Nephron progenitor cell (in vitro differentiated cells): ENCODE data around the gene CCNY.

ENCODE experiments used
- DNase-seq: peaks from one replicate; pipeline ENCODE4 v3.0.0; 2021
- H3K27ac Mint-ChIP-seq: 2 replicates; pipeline ENCODE4 v1.8.0; 2021; ENCODE audit warnings: mild to moderate bottlenecking, moderate library complexity, mixed read lengths
- H3K27me3 Mint-ChIP-seq: 2 replicates; pipeline ENCODE4 v1.8.0; 2021; ENCODE audit warnings: mild to moderate bottlenecking, low read depth, mixed read lengths; ENCODE audit not compliant: poor library complexity
- H3K36me3 Mint-ChIP-seq: 2 replicates; pipeline ENCODE4 v1.8.0; 2021; ENCODE audit warnings: low read depth, mixed read lengths
- H3K4me1 Mint-ChIP-seq: 2 replicates; pipeline ENCODE4 v1.8.0; 2021; ENCODE audit warnings: mixed read lengths
- H3K4me3 Mint-ChIP-seq: 2 replicates; pipeline ENCODE4 v1.8.0; 2021; ENCODE audit warnings: mild to moderate bottlenecking, moderate library complexity, mixed read lengths
- H3K9me3 Mint-ChIP-seq: 2 replicates; pipeline ENCODE4 v1.8.0; 2021; ENCODE audit warnings: mild to moderate bottlenecking, moderate library complexity, mixed read lengths
- CTCF ChIP-seq: fragments of 200-600 bp; sonication (generic); IDR thresholded peaks from 2 replicates; pipeline ENCODE4 v1.5.0; 2021; ENCODE audit warnings: antibody characterized with exemption

Gene CCNY

GRCh38 chr10:35318551-35318950, 17.8 kb upstream of the CCNY start:
- H3K4me1 Mint-ChIP-seq, result no peaks in the 10 kb centered on the region
- DNase-seq, result no peak
- peaks cover 84% of the 10 kb centered on the region for H3K36me3 Mint-ChIP-seq
- no peaks in the 10 kb centered on the region for H3K27me3 Mint-ChIP-seq
- H3K9me3 Mint-ChIP-seq, result peaks cover 25% of the 10 kb centered on the region
- no peak overlapping the region for H3K27ac Mint-ChIP-seq
- no peak overlapping the region for H3K4me3 Mint-ChIP-seq
- no peak for TF ChIP-seq CTCF

GRCh38 chr10:35320341-35320740, 16.0 kb upstream of the CCNY start:
- no peak overlapping the region for H3K4me3 Mint-ChIP-seq
- TF ChIP-seq CTCF, result no peak
- DNase-seq, result no peak
- peaks cover 75% of the 10 kb centered on the region for H3K36me3 Mint-ChIP-seq
- H3K4me1 Mint-ChIP-seq, result no peaks in the 10 kb centered on the region
- no peaks in the 10 kb centered on the region for H3K27me3 Mint-ChIP-seq
- no peak overlapping the region for H3K27ac Mint-ChIP-seq
- H3K9me3 Mint-ChIP-seq, result peaks cover 17% of the 10 kb centered on the region

GRCh38 chr10:35322636-35323035, 13.7 kb upstream of the CCNY start:
- H3K36me3 Mint-ChIP-seq, result peaks cover 59% of the 10 kb centered on the region
- DNase-seq, result no peak
- TF ChIP-seq CTCF, result no peak
- H3K4me3 Mint-ChIP-seq, result no peak overlapping the region
- H3K27ac Mint-ChIP-seq, result no peak overlapping the region
- H3K27me3 Mint-ChIP-seq, result no peaks in the 10 kb centered on the region
- H3K4me1 Mint-ChIP-seq, result no peaks in the 10 kb centered on the region
- peaks cover 12% of the 10 kb centered on the region for H3K9me3 Mint-ChIP-seq

DNA sequence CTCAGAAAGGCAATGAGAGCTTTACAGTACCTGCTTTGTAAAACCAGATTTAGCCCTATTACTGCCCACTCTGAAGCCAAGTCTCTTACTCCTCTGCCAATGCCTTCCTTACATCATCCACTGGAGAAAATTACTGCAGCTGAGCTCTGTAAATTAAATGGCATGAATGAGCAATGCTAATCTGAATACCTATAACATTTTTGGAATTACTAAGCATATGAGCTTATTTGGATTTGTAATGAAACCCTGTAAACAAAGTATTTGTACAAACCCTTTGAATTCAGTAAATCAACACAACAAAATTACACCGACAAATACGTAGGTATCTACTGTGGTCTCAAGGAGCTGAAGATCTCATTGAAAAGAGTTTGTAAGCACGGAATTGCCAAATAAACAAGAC, 12.1 kb upstream of the CCNY start:
- no peak for TF ChIP-seq CTCF
- Mint-ChIP-seq H3K27me3 (no peaks in the 10 kb centered on the region), H3K4me1 (peaks cover 6% of the 10 kb centered on the region), H3K4me3 (no peak overlapping the region), H3K36me3 (peaks cover 48% of the 10 kb centered on the region), H3K9me3 (peaks cover 12% of the 10 kb centered on the region), H3K27ac (peak overlapping the region; percentile 64)
- no peak for DNase-seq

GRCh38 chr10:35326466-35327235, 9.7 kb upstream of the CCNY start:
- H3K4me3 Mint-ChIP-seq, result no peak overlapping the region
- H3K27ac Mint-ChIP-seq, result no peak overlapping the region
- peaks cover 12% of the 10 kb centered on the region for H3K9me3 Mint-ChIP-seq
- peaks cover 4% of the 10 kb centered on the region for H3K27me3 Mint-ChIP-seq
- no peak for DNase-seq
- H3K4me1 Mint-ChIP-seq, result peaks cover 27% of the 10 kb centered on the region
- TF ChIP-seq CTCF, result no peak
- peaks cover 31% of the 10 kb centered on the region for H3K36me3 Mint-ChIP-seq

DNA sequence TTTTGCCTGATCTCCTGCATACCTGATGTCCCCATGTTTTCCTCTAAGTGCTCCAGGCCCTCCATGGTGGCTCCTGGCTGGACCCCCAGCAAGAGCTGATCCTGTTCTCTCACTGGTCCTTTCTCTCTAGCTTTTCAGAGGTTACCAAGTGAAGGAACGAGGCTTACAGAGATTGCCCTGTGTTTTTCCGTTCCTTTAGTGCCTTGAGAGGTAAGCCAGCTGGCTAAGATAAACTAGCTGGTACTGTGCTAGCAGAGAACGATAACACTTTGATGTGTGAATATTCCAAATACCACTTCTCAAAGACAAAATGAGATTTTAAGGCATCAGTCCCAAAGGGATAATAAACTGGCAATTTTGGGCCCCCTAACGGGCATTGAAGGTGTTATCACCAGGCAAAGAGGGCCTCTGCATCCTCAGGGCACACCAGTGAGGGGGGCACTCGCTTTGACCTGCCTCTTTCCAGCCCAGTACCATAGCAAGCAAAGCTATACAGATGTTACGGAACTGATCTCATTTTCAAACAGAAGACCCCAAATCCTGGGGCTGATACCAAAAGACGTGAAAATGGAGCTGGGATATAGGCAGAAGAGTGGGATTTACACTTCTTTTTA, 8.4 kb upstream of the CCNY start:
- Mint-ChIP-seq H3K36me3 (peaks cover 20% of the 10 kb centered on the region), H3K27ac (no peak overlapping the region), H3K4me3 (no peak overlapping the region), H3K27me3 (peaks cover 4% of the 10 kb centered on the region), H3K4me1 (peaks cover 33% of the 10 kb centered on the region), H3K9me3 (peaks cover 7% of the 10 kb centered on the region)
- TF ChIP-seq CTCF, result no peak
- no peak for DNase-seq
